ENCODE data around the gene KEL. TPM values are rescaled to one million over a fixed set of nuclear protein-coding genes. Genes with fewer than 3 reads are reported as not detected.

KEL gene
- total RNA-seq, 1 donor from 2014 or later = 1.5 TPM

- H3K9me3 Mint-ChIP-seq (ENCODE audit: unreplicated experiment) = no peaks in the 10 kb centered on the region
- no peak overlapping the region for H3K4me3 Mint-ChIP-seq (ENCODE audit: unreplicated experiment)
- TF ChIP-seq CTCF (IDR thresholded peaks at IDR 0.05) = no peak
- no peak overlapping the region for H3K27ac Mint-ChIP-seq (ENCODE audit: unreplicated experiment)
- H3K27me3 Mint-ChIP-seq (ENCODE audit: unreplicated experiment) = no peaks in the 10 kb centered on the region
- peaks cover 1% of the 10 kb centered on the region for H3K36me3 Mint-ChIP-seq (ENCODE audit: unreplicated experiment)
- no peak for DNase-seq (ENCODE audit: extremely low spot score, unreplicated experiment)
- no peaks in the 10 kb centered on the region for H3K4me1 Mint-ChIP-seq (ENCODE audit: unreplicated experiment)
Observed at GRCh38 chr7:142969183-142969582, 7.0 kb upstream of the KEL start.

- Mint-ChIP-seq H3K9me3 (ENCODE audit: unreplicated experiment) (no peaks in the 10 kb centered on the region), H3K4me1 (ENCODE audit: unreplicated experiment) (no peaks in the 10 kb centered on the region), H3K4me3 (ENCODE audit: unreplicated experiment) (no peak overlapping the region), H3K36me3 (ENCODE audit: unreplicated experiment) (peaks cover 1% of the 10 kb centered on the region), H3K27ac (ENCODE audit: unreplicated experiment) (no peak overlapping the region), H3K27me3 (ENCODE audit: unreplicated experiment) (no peaks in the 10 kb centered on the region)
- DNase-seq (ENCODE audit: extremely low spot score, unreplicated experiment) = no peak
- no peak for TF ChIP-seq CTCF (IDR thresholded peaks at IDR 0.05)
Observed at GRCh38 chr7:142968229-142968628, 6.1 kb upstream of the KEL start.

GRCh38 chr7:142964502-142965246, 2.5 kb upstream of the KEL start:
- TF ChIP-seq CTCF (IDR thresholded peaks at IDR 0.05) = no peak
- Mint-ChIP-seq H3K4me1 (ENCODE audit: unreplicated experiment) (no peaks in the 10 kb centered on the region), H3K9me3 (ENCODE audit: unreplicated experiment) (no peaks in the 10 kb centered on the region), H3K4me3 (ENCODE audit: unreplicated experiment) (no peak overlapping the region), H3K27me3 (ENCODE audit: unreplicated experiment) (no peaks in the 10 kb centered on the region), H3K27ac (ENCODE audit: unreplicated experiment) (no peak overlapping the region), H3K36me3 (ENCODE audit: unreplicated experiment) (no peaks in the 10 kb centered on the region)
- no peak for DNase-seq (ENCODE audit: extremely low spot score, unreplicated experiment)

GRCh38 chr7:142963993-142964392, 1.8 kb upstream of the KEL start:
- no peaks in the 10 kb centered on the region for H3K36me3 Mint-ChIP-seq (ENCODE audit: unreplicated experiment)
- H3K4me1 Mint-ChIP-seq (ENCODE audit: unreplicated experiment) = no peaks in the 10 kb centered on the region
- no peaks in the 10 kb centered on the region for H3K9me3 Mint-ChIP-seq (ENCODE audit: unreplicated experiment)
- no peak for DNase-seq (ENCODE audit: extremely low spot score, unreplicated experiment)
- TF ChIP-seq CTCF (IDR thresholded peaks at IDR 0.05) = no peak
- H3K27ac Mint-ChIP-seq (ENCODE audit: unreplicated experiment) = no peak overlapping the region
- no peaks in the 10 kb centered on the region for H3K27me3 Mint-ChIP-seq (ENCODE audit: unreplicated experiment)
- no peak overlapping the region for H3K4me3 Mint-ChIP-seq (ENCODE audit: unreplicated experiment)

GRCh38 chr7:142962991-142963390, 828 bp upstream of the KEL start:
- no peak for TF ChIP-seq CTCF (IDR thresholded peaks at IDR 0.05)
- no peaks in the 10 kb centered on the region for H3K36me3 Mint-ChIP-seq (ENCODE audit: unreplicated experiment)
- no peaks in the 10 kb centered on the region for H3K27me3 Mint-ChIP-seq (ENCODE audit: unreplicated experiment)

More at GRCh38 chr7:142962991-142963390, 828 bp upstream of the KEL start:
- no peak overlapping the region for H3K4me3 Mint-ChIP-seq (ENCODE audit: unreplicated experiment)
- H3K27ac Mint-ChIP-seq (ENCODE audit: unreplicated experiment) = no peak overlapping the region
- DNase-seq (ENCODE audit: extremely low spot score, unreplicated experiment) = no peak
- H3K9me3 Mint-ChIP-seq (ENCODE audit: unreplicated experiment) = no peaks in the 10 kb centered on the region
- H3K4me1 Mint-ChIP-seq (ENCODE audit: unreplicated experiment) = no peaks in the 10 kb centered on the region
